Measurements from ENCODE around the gene ABCG4. TPM values are rescaled to one million over a fixed set of nuclear protein-coding genes. Genes with fewer than 3 reads are reported as not detected.
A peak's percentile ranks its signal among the peaks of the same experiment; 100 is the strongest.
"Not testable (repeated sequence)": the region's sequence is repeated elsewhere in the genome, so short reads cannot be mapped to it uniquely, and the experiment has no call there.

The ABCG4 gene
- total and polyA plus RNA-seq, 3 donors from 2014 or later, result 3.9 to 11.2 (median 5.4) TPM

GRCh38 chr11:119121811-119122124 lies 27.1 kb upstream of the ABCG4 start:
- Histone ChIP-seq H3K4me1 (peaks cover 14% of the 10 kb centered on the region), H3K27ac (peak overlapping the region; percentile 56 to 64), H3K9me3 (no peaks in the 10 kb centered on the region), H3K36me3 (ENCODE audit: low read depth, missing control alignments) (no peaks in the 10 kb centered on the region), H3K27me3 (no peaks in the 10 kb centered on the region), H3K4me3 (peak overlapping the region; percentile 75 to 94)
- 0 to 1% methylated on average over 16 to 20 of the region's 20 CpGs for WGBS, 2 donors
- intact Hi-C loops (cut with DNase I; ENCODE audit: low total_unique reads), result no loop called here
- no peak for DNase-seq
- TF ChIP-seq, protein P1, sequence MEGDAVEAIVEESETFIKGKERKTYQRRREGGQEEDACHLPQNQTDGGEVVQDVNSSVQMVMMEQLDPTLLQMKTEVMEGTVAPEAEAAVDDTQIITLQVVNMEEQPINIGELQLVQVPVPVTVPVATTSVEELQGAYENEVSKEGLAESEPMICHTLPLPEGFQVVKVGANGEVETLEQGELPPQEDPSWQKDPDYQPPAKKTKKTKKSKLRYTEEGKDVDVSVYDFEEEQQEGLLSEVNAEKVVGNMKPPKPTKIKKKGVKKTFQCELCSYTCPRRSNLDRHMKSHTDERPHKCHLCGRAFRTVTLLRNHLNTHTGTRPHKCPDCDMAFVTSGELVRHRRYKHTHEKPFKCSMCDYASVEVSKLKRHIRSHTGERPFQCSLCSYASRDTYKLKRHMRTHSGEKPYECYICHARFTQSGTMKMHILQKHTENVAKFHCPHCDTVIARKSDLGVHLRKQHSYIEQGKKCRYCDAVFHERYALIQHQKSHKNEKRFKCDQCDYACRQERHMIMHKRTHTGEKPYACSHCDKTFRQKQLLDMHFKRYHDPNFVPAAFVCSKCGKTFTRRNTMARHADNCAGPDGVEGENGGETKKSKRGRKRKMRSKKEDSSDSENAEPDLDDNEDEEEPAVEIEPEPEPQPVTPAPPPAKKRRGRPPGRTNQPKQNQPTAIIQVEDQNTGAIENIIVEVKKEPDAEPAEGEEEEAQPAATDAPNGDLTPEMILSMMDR (IDR thresholded peaks at IDR 0.05), result no peak
- TF ChIP-seq POLR2A (IDR thresholded peaks at IDR 0.05), result no peak

- DNase-seq, result no peak
- H3K27ac ChIP-seq, result no peak overlapping the region
- TF ChIP-seq, protein P1 (IDR thresholded peaks at IDR 0.05), result no peak
- no peak for TF ChIP-seq POLR2A (IDR thresholded peaks at IDR 0.05)
These were observed 23.0 kb upstream of the ABCG4 start for GRCh38 chr11:119125821-119126220.

GRCh38 chr11:119126675-119127268 lies 22.1 kb upstream of the ABCG4 start:
- intact Hi-C loops (cut with DNase I; ENCODE audit: low total_unique reads), result no loop called here
- Histone ChIP-seq H3K4me3 (no peak overlapping the region), H3K36me3 (ENCODE audit: low read depth, missing control alignments) (no peaks in the 10 kb centered on the region), H3K27me3 (no peaks in the 10 kb centered on the region), H3K27ac (no peak overlapping the region), H3K4me1 (peaks cover 17% of the 10 kb centered on the region), H3K9me3 (no peaks in the 10 kb centered on the region)
- no peak for DNase-seq
- TF ChIP-seq POLR2A (IDR thresholded peaks at IDR 0.05), result no peak
- TF ChIP-seq, protein P1 (IDR thresholded peaks at IDR 0.05), result no peak
- WGBS, 2 donors, result 52 to 68% methylated on average over 5 of the region's 5 CpGs

More at GRCh38 chr11:119125821-119126220, 23.0 kb upstream of the ABCG4 start:
- Histone ChIP-seq H3K36me3 (ENCODE audit: low read depth, missing control alignments) (no peaks in the 10 kb centered on the region), H3K4me3 (no peak overlapping the region), H3K27me3 (no peaks in the 10 kb centered on the region), H3K4me1 (peaks cover 14% of the 10 kb centered on the region), H3K9me3 (no peaks in the 10 kb centered on the region)
- 87 to 94% methylated on average over 6 of the region's 6 CpGs for WGBS, 2 donors
- intact Hi-C loops (cut with DNase I; ENCODE audit: low total_unique reads), result no loop called here

DNA sequence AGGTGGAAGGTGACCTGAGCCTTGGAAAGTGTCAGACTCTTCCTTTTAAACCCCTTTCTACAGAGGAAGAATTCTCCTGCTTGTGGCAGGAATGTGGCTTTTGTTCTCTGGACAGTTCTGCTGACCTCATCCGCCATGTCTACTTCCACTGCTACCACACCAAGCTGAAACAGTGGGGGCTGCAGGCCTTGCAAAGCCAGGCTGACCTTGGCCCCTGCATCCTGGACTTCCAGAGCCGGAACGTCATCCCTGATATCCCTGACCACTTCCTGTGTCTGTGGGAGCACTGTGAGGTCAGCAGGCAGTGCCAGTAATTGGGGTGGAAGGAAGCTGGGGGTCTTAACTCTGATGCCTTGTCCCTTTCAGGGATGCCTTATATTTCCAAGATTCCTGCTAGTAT lies 18.2 kb upstream of the ABCG4 start:
- intact Hi-C loops (cut with DNase I; ENCODE audit: low total_unique reads), result no loop called here
- no peak for DNase-seq
- Histone ChIP-seq H3K27me3 (no peaks in the 10 kb centered on the region), H3K27ac (no peak overlapping the region), H3K9me3 (no peaks in the 10 kb centered on the region), H3K4me1 (peaks cover 12% of the 10 kb centered on the region), H3K4me3 (no peak overlapping the region), H3K36me3 (ENCODE audit: low read depth, missing control alignments) (no peaks in the 10 kb centered on the region)
- TF ChIP-seq, protein P1 (IDR thresholded peaks at IDR 0.05), result no peak
- TF ChIP-seq POLR2A (IDR thresholded peaks at IDR 0.05), result no peak
- 57 to 70% methylated on average over 3 of the region's 3 CpGs for WGBS, 2 donors

DNA sequence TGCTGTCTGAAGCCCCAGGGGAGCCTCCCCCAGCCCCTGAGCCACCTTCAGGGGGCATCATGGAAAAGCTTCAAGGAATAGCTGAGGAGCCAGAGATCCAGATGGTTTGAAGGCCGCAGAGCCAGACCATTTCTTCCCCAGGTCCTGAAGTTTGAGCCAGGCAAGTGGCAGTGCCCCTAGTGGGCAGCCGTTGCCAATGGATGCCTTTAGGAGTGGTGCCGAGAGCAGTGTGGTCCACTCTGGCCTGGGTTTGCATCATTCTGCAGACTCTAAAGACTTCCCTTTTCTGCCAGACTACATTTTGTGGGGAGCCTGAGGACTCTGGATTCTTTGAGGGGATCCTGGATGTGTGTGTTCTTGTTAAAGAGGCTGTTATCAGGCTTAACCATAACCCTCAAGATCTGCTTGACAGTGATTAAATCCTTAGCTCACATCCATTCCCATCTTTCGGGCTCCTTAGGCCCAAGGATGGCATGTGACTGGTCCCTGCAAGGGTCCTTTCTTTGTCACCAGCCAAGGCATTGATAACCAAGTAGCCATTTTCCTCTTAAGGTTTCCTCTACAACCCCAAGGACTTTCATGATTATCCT lies 14.4 kb upstream of the ABCG4 start:
- no peaks in the 10 kb centered on the region for H3K27me3 ChIP-seq
- TF ChIP-seq, protein P1 (IDR thresholded peaks at IDR 0.05), result peak in 2 of 3 experiments; percentile 33 to 51
- TF ChIP-seq POLR2A (IDR thresholded peaks at IDR 0.05), result no peak
- no peak overlapping the region for H3K4me3 ChIP-seq
- no peaks in the 10 kb centered on the region for H3K36me3 ChIP-seq (ENCODE audit: low read depth, missing control alignments)
- no peaks in the 10 kb centered on the region for H3K9me3 ChIP-seq
- DNase-seq, result peak; percentile 34
- peaks cover 7% of the 10 kb centered on the region for H3K4me1 ChIP-seq
- intact Hi-C loops (cut with DNase I; ENCODE audit: low total_unique reads), result no loop called here
- WGBS, 2 donors, result 81 to 89% methylated on average over 4 of the region's 4 CpGs
- no peak overlapping the region for H3K27ac ChIP-seq

DNA sequence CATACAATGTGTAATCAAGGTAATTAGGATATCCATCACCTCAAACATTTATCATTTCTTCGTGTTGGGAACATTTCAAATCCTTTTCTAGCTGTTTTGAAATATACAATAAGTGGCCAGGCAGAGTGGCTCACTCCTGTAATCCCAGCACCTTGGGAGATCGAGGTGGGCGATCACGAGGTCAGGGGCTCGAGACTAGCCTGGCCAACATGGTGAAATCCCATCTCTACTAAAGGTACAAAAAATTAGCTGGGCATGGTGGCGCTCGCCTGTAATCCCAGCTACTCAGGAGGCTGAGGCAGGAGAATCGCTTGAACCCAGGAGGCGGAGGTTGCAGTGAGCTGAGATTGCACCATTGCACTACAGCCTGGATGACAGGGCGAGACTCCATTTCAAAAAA lies 9.6 kb upstream of the ABCG4 start:
- WGBS, 2 donors, result 89 to 93% methylated on average over 10 of the region's 10 CpGs
- intact Hi-C loops (cut with DNase I; ENCODE audit: low total_unique reads); H3K27me3 ChIP-seq; H3K36me3 ChIP-seq (ENCODE audit: low read depth, missing control alignments); H3K9me3 ChIP-seq; H3K27ac ChIP-seq; H3K4me1 ChIP-seq; DNase-seq; H3K4me3 ChIP-seq: not testable (repeated sequence)
